Stimulated activated CD4-positive, alpha-beta T cell treated with anti-CD3 and anti-CD28 coated beads, Interleukin-4, amount 100 ng/mL, for 4 hours (primary cell): Measurements from ENCODE around the gene TP53TG5.

Experiments
- DNase-seq, 2 experiments: peaks; one replicate each; pipeline ENCODE4 v3.0.0-alpha.2; 2020

Gene TP53TG5

GRCh38 chr20:45345104-45345936 lies 32.8 kb downstream of the TP53TG5 start:
- DNase-seq, result no peak

- DNase-seq, result no peak
Measured at GRCh38 chr20:45344168-45344860, 33.8 kb downstream of the TP53TG5 start.

DNA sequence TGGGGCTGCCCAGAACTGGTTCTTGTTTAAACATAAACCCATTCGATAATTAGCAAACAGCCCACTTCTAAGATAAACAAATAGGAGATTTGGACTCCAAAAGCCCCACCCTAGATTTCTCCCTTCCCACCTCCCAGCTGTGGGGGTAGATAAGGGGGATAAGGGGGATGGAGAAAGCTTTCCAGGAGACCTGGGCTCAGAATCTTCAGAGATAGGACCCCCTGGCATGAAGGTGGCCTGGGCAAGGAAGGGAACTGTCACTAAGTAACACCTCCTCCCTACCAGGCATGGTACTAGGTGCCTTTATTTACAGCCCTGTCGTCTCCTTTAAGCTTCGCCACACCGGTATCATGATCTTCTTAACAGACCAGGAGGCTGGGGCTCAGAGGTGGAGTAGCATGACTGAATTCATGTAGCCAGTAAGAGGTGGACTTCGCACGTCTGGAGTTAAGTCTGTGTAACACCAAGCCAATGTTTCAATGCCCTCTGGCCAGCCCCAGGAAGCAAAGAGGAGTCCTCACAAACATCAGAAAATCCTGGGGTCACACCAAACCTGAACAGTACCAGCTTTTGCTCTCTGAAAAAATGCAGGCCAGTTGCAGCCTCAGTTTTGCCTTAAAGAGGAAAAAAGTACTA lies 34.5 kb downstream of the TP53TG5 start:
- DNase-seq, result no peak

DNA sequence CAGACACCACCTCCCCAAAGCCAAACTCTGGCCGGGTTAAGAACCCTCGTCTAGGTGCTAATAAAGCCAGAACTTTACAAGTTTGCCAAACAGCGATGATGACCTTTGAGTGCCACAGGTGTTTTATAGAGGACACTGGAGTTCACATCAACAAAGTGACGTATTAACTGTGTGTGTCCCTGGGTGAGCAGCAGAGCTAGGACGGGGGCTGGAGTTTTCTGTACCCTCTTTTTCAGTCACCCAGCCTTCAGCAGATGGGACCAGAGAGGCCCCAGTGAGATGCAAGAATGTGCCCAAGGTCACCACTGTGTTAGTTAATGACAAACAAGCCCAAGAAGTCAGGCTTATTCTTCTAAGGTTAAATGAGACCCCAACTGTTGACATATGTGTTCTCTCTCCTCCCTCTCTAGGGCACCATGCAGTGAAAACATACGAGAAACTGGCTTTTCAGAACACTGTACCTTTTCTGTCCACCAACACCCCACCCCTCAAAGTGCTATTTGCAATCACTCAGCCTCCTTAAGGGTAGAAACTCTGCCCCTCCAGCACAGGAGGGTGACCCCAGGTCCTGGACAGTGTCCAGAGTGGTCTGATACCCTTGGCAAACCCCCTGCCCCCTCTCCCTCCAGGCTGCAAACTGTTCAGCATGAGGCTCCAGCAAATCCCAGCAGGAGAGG lies 35.1 kb downstream of the TP53TG5 start:
- DNase-seq, result no peak

GRCh38 chr20:45341939-45342854 lies 35.9 kb downstream of the TP53TG5 start:
- no peak for DNase-seq

DNA sequence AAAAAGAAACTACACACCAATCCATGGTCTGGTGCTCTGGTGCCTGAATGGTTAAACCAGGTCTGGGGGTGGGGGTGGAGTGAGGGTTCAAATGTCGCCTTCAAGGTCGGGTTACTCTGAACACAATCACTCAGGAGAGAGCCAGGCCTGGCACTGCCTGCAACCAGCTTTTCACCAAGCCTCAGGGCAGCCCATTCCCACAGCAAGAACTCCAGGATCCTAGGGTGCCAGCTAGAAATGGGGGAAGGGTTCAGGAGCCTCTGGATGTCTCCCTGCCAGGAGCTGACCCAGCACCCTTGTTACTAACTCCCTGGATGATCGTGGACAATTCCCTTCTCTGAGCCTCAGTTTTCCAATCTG lies 36.6 kb downstream of the TP53TG5 start:
- no peak for DNase-seq

- no peak for DNase-seq
Measured at GRCh38 chr20:45340951-45341350, 37.2 kb downstream of the TP53TG5 start.

GRCh38 chr20:45340236-45340847 lies 37.8 kb downstream of the TP53TG5 start:
- DNase-seq, result no peak

- no peak for DNase-seq
Measured at GRCh38 chr20:45339799-45340198, 38.3 kb downstream of the TP53TG5 start.

DNA sequence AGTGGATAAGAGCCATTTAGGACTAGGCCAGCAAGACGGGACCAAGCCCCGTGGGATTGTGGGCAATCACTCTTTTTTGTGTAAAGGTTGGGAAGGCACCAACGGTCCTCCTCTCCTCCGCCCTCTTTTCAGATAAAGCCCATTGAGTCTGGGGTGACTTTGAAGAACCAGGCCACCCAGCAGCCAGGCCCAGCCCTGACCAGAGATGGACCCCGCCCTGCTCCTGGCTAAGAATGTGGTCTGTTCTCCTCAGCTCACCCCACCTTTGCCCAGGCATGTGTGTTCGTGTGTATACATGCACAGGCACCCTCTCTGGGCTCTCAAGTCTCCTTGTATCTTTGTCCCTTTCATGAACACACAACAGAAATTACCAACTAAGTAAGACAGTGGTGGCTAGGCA lies 39.0 kb downstream of the TP53TG5 start:
- DNase-seq, result no peak

GRCh38 chr20:45338121-45339030 lies 39.7 kb downstream of the TP53TG5 start:
- no peak for DNase-seq

- DNase-seq, result no peak
Measured at GRCh38 chr20:45337367-45338120, 40.6 kb downstream of the TP53TG5 start.

- no peak for DNase-seq
Measured at GRCh38 chr20:45336530-45337366, 41.4 kb downstream of the TP53TG5 start.

DNA sequence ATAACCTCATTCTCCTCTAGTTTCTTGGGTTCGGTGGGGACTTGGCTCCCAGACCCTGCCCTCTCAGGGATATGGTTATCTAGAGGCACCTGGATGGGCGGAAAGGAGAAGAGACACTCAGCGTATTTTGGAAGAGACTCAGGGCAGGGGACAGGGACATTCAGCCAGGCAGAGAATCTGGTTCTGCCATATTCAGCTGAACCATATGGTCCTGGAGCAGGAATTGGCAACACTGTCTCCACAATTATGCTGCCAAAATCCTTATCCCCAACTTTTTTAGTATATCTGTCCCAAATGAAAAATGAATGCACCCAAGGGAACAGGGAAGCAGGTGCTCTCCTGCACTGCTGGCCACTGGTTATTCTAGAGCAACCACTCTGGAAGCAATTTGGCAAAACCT lies 47.6 kb downstream of the TP53TG5 start:
- DNase-seq, result no peak

DNA sequence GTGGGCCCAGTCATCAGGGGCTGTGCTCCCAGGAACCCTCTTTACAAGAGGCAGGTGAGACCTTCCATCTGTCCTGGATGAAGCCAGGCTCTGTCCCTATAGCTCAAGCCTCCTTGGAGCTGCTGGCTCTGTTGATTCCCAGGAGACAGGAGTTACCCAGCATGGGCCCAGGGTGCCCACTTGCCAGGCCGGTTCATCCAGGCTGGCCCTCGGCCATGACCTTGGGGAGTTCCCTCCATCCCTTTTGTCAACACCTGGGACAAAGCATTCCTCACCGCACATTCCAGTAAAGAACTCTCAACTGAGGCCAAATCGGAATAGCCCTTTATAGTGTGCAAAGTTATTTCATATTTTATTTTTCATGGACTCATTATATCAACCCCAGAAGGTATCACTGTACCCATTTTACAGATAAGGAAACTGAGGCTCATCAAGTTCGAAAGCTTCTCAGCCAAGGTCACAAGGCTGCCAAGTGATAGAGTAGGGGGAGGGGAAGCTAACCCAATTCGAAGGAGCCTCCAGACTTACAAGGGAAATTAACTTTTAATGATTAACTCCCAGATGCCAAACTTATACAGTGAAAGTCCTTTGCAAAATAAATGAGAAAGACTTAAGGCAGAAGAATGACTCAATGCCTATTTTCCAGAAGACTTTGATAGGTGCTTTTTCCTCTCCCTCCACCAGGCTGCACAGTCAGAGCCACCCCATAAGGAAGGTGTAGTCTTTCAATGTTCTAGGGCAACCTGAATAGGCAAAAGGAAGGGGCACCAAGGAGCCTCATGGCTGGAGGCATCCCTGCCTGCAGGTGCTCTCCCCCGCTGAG lies 48.4 kb downstream of the TP53TG5 start:
- no peak for DNase-seq

GRCh38 chr20:45328451-45328850 lies 49.7 kb downstream of the TP53TG5 start:
- DNase-seq, result no peak

DNA sequence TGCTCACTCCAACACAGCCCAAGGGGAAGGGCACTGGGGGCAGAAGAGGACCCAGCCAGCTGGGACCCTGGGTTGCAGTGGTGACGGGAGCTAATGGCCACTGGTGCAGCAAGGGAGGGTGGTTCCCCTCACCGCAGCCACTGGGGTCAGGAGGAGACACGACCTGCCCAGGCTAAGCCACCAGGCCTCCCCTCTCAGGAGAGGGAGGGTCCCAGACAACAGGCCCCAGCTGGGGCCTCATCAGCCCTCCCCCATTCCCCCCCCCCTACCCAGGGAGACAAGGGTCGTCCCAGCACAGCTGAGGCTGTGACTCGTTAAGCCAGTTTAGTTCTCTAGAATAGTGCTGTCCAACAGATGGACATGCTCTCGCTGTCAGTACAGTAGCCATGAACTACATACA lies 52.8 kb downstream of the TP53TG5 start:
- no peak for DNase-seq

- DNase-seq, result no peak
Measured at GRCh38 chr20:45323731-45324130, 54.4 kb downstream of the TP53TG5 start.
